WERI-Rb-1 (cell line): Measurements from ENCODE around the gene CENATAC.

ENCODE experiments used
- DNase-seq: peaks from one replicate; pipeline ENCODE4 v3.0.0-alpha.2; 2020
- H3K27ac ChIP-seq: fragments of 250-450 bp; sonication (Bioruptor Pico); 2 replicates; pipeline ENCODE4 v1.5.1; 2020; ENCODE audit warnings: mild to moderate bottlenecking, moderate library complexity
- H3K27me3 ChIP-seq: fragments of 250-450 bp; sonication (Bioruptor Pico); 2 replicates; pipeline ENCODE4 v1.5.1; 2021; ENCODE audit warnings: mild to moderate bottlenecking, low read depth, moderate library complexity; ENCODE audit not compliant: insufficient read depth, severe bottlenecking
- H3K36me3 ChIP-seq: fragments of 250-450 bp; sonication (Bioruptor Pico); 2 replicates; pipeline ENCODE4 v1.5.1; 2020; ENCODE audit warnings: mild to moderate bottlenecking, moderate library complexity
- H3K4me3 ChIP-seq: 2 replicates; pipeline ENCODE4 v1.5.1; 2011; ENCODE audit warnings: low read depth, mild to moderate bottlenecking, control low read depth, low read length
- H3K9me3 ChIP-seq: fragments of 250-450 bp; sonication (Bioruptor Pico); 2 replicates; pipeline ENCODE4 v1.5.1; 2021; ENCODE audit warnings: mild to moderate bottlenecking, moderate library complexity; ENCODE audit not compliant: severe bottlenecking
- CTCF ChIP-seq: IDR thresholded peaks from 2 replicates; pipeline ENCODE4 v1.5.1; 2011; ENCODE audit warnings: low read depth, mild to moderate bottlenecking, control low read depth, inconsistent platforms, low read length

The CENATAC gene

DNA sequence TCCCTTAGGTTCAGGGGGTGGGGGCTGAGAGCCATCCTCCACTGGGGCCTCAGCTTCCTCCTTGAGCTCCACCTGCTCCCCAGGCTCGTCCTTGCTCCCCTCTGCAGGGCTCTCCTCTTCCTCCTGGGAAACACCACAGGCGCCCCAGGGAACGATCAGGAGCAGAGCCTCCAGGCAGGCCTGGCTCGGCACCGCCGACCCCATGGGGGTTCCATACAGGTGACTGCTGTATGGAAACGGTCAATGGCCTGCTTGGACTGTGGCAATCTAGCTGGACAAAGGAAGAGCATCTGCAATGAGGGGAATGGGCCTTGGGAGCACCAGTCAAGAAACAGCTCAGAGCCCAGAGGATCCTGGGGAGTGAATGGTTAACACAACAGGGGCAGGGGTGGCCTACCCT, 51.1 kb downstream of the CENATAC start:
- H3K9me3 ChIP-seq = no peaks in the 10 kb centered on the region
- no peaks in the 10 kb centered on the region for H3K27me3 ChIP-seq
- TF ChIP-seq CTCF = no peak
- H3K27ac ChIP-seq = no peak overlapping the region
- no peak overlapping the region for H3K4me3 ChIP-seq
- no peak for DNase-seq
- H3K36me3 ChIP-seq = peaks cover 85% of the 10 kb centered on the region

GRCh38 chr11:119051440-119052162, 53.7 kb downstream of the CENATAC start:
- H3K27ac ChIP-seq = no peak overlapping the region
- no peak for DNase-seq
- TF ChIP-seq CTCF = no peak
- no peaks in the 10 kb centered on the region for H3K9me3 ChIP-seq
- no peaks in the 10 kb centered on the region for H3K27me3 ChIP-seq
- no peak overlapping the region for H3K4me3 ChIP-seq
- peaks cover 83% of the 10 kb centered on the region for H3K36me3 ChIP-seq

DNA sequence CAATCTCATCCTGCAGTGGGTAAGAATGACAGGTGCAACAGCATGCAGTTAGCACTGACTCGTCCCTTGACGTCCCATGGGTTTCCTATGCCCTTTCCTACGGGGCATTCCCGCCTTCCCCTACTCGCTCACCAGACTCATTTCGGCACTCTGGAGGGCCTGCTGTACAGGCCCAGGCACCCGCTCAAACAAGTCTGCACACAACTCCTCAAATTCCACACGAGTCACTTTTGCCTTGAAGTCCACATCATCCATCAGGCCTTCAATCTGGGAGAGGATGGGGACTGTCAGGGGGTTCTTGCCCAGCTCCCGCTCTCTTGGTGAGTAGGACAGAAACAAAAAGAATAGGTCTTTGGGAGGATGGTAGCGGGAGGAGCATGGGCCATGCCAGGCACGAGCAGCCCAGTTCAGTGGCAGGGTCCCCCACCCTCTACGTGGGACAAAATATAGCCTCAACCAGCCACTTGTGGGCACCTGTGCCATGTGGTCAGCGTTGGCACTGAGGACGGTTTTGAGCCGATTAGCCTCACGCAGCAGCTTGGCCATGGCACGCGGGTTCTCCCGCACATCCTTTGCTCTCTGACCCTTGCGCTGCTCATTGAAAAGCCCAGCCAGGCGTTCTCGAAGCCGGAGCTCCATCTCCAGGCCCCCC, 54.4 kb downstream of the CENATAC start:
- no peak for DNase-seq
- Histone ChIP-seq H3K27ac (no peak overlapping the region), H3K4me3 (no peak overlapping the region), H3K9me3 (no peaks in the 10 kb centered on the region), H3K36me3 (peaks cover 76% of the 10 kb centered on the region), H3K27me3 (no peaks in the 10 kb centered on the region)
- no peak for TF ChIP-seq CTCF

GRCh38 chr11:119054418-119054817, 56.5 kb downstream of the CENATAC start:
- peaks cover 54% of the 10 kb centered on the region for H3K36me3 ChIP-seq
- no peak for DNase-seq

DNA sequence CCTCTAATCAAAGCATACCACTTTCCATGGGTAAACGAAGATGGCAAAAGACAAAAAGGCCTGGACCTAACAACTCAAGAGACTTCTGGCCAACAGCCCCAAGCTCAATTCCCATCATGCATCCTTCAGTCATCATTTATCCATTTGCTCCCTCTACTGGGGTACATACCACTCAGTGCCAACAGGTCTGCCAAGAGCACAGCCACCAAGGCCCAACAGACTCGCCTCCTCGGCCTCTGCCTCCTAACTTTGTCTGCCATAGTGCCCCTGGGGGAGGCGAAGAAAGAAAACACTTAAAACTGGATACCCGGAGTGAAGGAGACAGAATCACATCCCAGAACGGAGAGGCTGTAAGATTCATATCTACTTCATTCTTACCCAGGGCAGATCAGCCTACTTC, 58.0 kb downstream of the CENATAC start:
- Histone ChIP-seq H3K27ac (peak overlapping the region; percentile 86), H3K9me3 (no peaks in the 10 kb centered on the region), H3K36me3 (peaks cover 49% of the 10 kb centered on the region), H3K4me3 (peak overlapping the region; percentile 76), H3K27me3 (no peaks in the 10 kb centered on the region)
- TF ChIP-seq CTCF = no peak
- no peak for DNase-seq

More at GRCh38 chr11:119054418-119054817, 56.5 kb downstream of the CENATAC start:
- TF ChIP-seq CTCF = no peak
- H3K27me3 ChIP-seq = no peaks in the 10 kb centered on the region
- H3K27ac ChIP-seq = no peak overlapping the region
- no peaks in the 10 kb centered on the region for H3K9me3 ChIP-seq
- H3K4me3 ChIP-seq = no peak overlapping the region
